ENCODE measurements around the gene MPPED2.

MPPED2 gene

GRCh38 chr11:30509364-30509763, 76.8 kb downstream of the MPPED2 start:
- H3K36me3 ChIP-seq = no peaks in the 10 kb centered on the region
- TF ChIP-seq CTCF (IDR thresholded peaks at IDR 0.05; ENCODE audit: low read depth, low read length) = no peak
- H3K4me1 ChIP-seq = no peaks in the 10 kb centered on the region
- no peaks in the 10 kb centered on the region for H3K27me3 ChIP-seq
- H3K4me3 ChIP-seq (ENCODE audit: low read depth, low read length) = no peak overlapping the region
- no peak for DNase-seq
- H3K9me3 ChIP-seq = no peaks in the 10 kb centered on the region

- Histone ChIP-seq H3K27me3 (no peaks in the 10 kb centered on the region), H3K4me1 (no peaks in the 10 kb centered on the region), H3K4me3 (ENCODE audit: low read depth, low read length) (no peak overlapping the region), H3K9me3 (no peaks in the 10 kb centered on the region), H3K36me3 (no peaks in the 10 kb centered on the region)
- no peak for DNase-seq
- no peak for TF ChIP-seq CTCF (IDR thresholded peaks at IDR 0.05; ENCODE audit: low read depth, low read length)
These were observed 77.6 kb downstream of the MPPED2 start for GRCh38 chr11:30508594-30508993.

GRCh38 chr11:30505603-30506002, 80.5 kb downstream of the MPPED2 start:
- TF ChIP-seq CTCF (IDR thresholded peaks at IDR 0.05; ENCODE audit: low read depth, low read length) = no peak
- Histone ChIP-seq H3K4me3 (ENCODE audit: low read depth, low read length) (no peak overlapping the region), H3K36me3 (no peaks in the 10 kb centered on the region), H3K27me3 (no peaks in the 10 kb centered on the region), H3K4me1 (no peaks in the 10 kb centered on the region), H3K9me3 (no peaks in the 10 kb centered on the region)
- DNase-seq = no peak

- Histone ChIP-seq H3K27me3 (no peaks in the 10 kb centered on the region), H3K36me3 (no peaks in the 10 kb centered on the region), H3K4me1 (no peaks in the 10 kb centered on the region), H3K9me3 (no peaks in the 10 kb centered on the region), H3K4me3 (ENCODE audit: low read depth, low read length) (no peak overlapping the region)
- TF ChIP-seq CTCF (IDR thresholded peaks at IDR 0.05; ENCODE audit: low read depth, low read length) = no peak
- no peak for DNase-seq
These were observed 81.7 kb downstream of the MPPED2 start for GRCh38 chr11:30504468-30504867.

- Histone ChIP-seq H3K9me3 (no peaks in the 10 kb centered on the region), H3K27me3 (no peaks in the 10 kb centered on the region), H3K4me1 (no peaks in the 10 kb centered on the region), H3K36me3 (no peaks in the 10 kb centered on the region), H3K4me3 (ENCODE audit: low read depth, low read length) (no peak overlapping the region)
- TF ChIP-seq CTCF (IDR thresholded peaks at IDR 0.05; ENCODE audit: low read depth, low read length) = no peak
- no peak for DNase-seq
These were observed 83.0 kb downstream of the MPPED2 start for GRCh38 chr11:30503156-30503555.

- no peaks in the 10 kb centered on the region for H3K36me3 ChIP-seq
- H3K27me3 ChIP-seq = no peaks in the 10 kb centered on the region
- no peaks in the 10 kb centered on the region for H3K9me3 ChIP-seq
- no peak overlapping the region for H3K4me3 ChIP-seq (ENCODE audit: low read depth, low read length)
- no peak for DNase-seq
- H3K4me1 ChIP-seq = no peaks in the 10 kb centered on the region
- TF ChIP-seq CTCF (IDR thresholded peaks at IDR 0.05; ENCODE audit: low read depth, low read length) = no peak
These were observed 83.8 kb downstream of the MPPED2 start for GRCh38 chr11:30502305-30502704.

All from BE2C (cell line).